Measurements from ENCODE around the gene EYA3.

- TF ChIP-seq GABPA (IDR thresholded peaks at IDR 0.05; ENCODE audit: borderline replicate concordance, insufficient read depth, low read length) (no peak), POLR2A (IDR thresholded peaks at IDR 0.05; ENCODE audit: control extremely low read depth in 1 of 2, low read depth in 2 of 2, low read length in 2 of 2) (no peak), YY1 (IDR thresholded peaks at IDR 0.05; ENCODE audit: low read depth, low read length) (no peak), SP1 (IDR thresholded peaks at IDR 0.05; ENCODE audit: low read depth, low read length) (no peak)
These were observed 35.1 kb upstream of the EYA3 start for GRCh38 chr1:28123461-28123961.

Measured in H1 (cell line).